ENCODE results near the gene ADSS1.

Gene ADSS1

DNA sequence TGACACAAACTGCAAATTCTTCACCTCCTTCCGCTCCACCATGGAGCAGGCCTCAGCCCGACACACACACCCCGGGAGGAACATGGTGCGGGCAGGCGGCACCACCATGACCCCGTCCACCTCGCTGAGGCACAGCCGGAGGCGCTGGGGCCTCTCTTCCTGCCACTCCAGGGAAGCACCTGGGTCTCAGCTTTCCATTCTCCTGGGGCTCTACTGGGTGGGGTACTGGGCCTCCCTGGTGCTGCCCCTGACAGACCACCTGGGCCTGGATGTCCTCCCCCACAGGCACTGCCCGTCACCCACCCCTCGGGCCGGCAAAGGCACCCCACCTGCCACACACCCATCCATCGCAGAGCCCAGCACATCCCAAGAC lies 61.7 kb downstream of the ADSS1 start:
- DNase-seq, result no peak

DNA sequence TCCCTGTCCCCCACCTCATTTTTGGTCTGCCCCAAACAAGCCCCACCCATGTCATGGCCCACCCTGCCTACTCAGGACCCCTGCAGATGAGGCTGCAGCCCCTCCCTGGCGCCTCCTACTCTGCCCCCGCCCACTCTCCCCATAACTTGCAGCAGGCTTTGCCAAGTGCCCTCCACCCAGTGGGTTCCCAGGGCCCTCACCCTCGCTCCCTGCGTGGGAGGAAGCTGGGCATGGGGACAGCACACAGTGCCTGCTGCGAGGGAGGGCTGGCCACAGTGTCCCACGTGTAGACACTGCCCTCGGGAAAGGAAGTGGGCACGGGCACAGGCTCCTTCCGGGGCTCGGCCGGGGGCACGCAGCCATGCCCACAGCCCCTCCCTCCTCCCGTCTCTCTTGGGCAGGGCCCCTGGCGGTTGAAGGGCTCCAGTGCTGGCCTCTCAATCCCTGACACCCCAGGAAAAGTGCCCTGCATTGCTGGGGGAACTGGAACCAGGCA lies 62.1 kb downstream of the ADSS1 start:
- DNase-seq, result no peak

DNA sequence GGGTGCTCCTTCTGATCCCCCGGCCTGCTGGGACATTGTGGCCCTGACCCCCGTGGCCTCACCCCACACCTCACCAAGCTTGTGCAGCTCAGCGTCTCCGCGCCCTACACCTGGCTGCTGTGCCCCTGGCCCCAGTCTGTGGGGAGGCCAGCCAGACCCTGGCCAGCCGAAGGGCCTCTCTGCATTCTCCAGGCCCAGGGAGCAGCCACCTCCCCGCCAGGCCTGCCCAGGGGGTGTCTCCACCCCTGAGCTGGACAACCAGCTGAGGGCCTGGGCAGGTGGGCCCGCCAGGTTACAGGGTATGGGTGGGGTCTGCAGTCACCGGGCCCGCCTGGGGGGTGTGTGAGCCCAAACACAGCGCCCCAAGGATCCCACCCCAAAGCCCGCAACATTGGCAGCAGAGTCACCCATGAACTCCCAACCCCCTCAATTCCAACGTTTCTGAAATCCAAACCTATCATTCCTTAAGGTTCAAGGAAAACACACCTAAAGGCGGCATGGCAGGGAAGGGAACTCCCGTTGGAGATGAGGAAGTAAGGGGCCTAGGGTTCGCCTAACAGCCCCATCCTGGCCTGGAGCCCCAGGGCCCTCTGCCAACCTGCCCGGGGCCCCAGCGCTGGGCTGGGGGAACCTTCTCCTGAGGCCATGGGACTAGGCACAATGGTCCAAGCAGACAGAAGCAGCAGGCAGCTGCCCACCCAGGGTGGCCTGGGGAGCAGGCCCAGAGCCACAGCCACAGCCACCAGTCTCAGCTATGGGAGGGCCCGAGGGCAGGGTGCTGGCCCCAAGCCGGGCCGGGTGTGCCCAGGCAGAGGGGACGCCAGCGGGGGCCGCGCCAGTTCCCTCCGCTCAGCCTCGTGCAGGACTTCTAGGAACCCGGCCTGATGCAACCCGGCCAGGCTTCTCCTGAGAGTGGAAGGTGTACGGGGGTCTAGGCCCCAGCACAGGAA lies 63.0 kb downstream of the ADSS1 start:
- DNase-seq, result no peak

DNA sequence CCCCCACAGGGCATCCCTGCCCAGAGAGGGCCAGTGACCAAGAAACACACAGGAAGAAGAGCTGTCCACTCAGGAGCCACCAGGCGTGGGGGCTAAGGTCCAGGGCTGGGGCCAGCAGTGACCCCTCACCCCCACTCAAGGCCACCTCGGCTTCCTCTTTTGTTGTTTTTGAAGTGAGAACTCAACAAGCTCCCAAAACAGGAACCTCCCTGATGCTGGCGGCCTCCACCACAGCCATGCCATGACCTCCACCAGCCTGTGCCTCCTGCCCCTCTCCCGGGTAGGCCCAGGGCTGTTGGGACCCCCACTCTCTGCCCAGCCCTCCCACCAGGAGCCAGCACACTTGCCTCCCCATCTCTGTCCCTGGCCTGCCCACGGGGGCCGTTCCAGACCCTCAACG lies 63.7 kb downstream of the ADSS1 start:
- no peak for DNase-seq

DNA sequence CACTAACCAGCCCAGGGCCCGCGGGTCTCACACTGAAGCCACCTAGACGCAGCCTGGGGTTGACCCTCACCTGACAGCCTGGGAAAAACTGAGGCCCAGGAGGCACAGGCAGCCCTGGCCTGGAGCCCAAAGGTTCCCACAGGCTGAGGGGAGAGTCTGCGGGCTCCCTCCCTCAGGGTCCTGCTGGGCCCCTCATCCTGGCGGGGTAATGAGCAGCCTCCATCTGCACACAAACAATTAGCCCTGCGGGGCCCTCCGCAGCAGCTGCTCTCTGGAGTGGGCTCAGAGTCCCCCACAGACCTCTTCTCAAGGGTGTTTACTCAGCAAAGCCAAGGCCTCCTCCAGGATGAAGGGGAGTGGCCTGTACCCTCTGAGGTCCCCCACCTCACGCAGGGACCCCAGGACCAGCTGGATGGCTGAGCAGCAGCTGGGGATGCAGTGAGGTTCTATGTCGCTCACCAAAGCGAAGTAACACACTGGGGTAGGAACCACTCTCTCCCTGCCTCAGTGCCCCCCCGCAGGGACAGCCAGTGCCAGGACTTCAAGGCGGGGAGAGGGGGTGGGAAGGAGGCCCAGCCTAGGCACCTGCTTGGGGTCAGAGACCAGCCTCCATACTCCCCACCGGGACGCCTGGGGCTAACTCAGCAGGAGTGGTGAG lies 64.3 kb downstream of the ADSS1 start:
- DNase-seq, result no peak

DNA sequence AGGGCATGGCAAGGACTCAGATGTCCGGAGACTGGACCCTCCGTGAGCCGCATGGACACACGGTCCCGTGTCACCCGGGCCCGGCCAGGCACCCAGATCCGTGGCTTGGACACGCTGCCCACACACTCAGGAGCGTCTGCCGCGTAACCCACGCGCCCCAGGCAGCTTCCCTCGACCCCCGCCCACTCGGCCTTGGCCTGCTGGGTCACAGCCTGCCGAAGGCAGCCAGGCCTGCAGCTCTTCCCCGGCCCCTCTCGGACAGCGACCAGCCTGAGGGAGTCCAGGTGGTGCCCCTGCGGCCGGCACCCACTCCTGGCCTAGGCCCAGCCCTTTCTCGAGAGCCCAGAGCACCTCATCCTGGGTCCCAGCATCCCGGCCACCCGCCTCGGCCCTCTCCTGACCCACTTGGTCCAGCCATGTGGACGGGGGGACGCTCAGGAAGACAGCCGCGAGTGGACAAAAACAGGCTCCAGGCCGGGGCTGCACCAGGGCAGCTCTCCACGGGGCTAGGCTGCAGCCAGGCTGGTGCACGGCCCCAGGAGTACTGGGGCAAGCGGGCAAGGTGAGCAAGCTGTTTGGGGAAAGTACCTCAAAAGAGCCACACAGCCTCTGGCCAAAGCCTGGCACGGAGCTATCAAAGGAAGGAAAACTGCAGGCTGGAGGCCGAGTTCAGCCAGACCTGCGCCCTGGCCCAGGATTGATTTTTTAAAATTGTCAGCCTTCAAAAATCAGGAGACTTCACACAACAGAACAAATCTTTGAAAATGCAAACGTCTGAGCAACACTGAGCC lies 65.0 kb downstream of the ADSS1 start:
- no peak for DNase-seq

DNA sequence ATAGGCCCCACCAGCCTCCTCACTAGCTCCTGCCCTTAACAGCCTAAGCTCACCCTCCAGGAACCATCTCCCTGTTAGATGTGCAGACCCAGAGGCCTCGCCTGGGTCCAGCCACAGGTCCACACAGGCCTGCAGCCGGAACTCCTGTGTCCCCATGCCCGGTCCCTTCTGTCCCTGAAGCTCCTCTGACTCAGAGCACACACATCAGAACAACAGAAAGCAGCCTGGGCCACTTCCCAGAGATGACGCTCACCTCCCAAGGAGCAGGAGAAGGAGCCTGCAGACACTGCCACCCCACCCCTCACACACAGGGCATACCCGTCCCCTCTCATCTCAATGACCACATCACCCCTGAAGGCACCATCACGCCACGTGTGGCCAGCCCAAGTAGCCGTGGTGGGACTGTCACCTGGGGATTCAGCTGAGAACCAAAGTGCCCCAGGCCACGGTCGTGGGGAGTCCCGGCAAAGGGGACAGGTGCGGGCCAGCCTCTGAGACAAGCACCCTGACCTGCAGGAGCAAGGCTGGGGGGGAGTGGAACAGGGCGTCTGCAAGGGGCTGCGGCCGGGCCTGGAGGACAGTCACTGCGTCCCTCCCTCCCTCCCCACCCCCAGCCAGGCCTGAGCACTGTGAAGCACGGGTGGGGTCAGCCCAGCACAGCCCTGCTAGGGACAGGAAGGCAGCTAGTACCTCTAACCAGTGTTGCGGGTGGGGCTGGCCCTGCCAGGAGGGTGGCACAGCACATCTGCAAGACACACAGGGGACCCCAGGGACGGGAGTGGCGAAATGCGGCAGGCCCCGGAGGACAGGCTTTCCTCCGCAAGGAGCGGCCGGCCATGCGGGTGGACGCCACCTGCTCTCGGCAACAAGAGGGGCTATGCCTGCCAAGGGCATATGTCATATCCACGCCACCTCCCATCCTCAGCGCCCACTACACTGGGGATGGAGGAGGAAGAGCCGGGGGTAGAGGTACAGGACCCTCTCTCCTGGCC lies 66.0 kb downstream of the ADSS1 start:
- DNase-seq, result no peak

DNA sequence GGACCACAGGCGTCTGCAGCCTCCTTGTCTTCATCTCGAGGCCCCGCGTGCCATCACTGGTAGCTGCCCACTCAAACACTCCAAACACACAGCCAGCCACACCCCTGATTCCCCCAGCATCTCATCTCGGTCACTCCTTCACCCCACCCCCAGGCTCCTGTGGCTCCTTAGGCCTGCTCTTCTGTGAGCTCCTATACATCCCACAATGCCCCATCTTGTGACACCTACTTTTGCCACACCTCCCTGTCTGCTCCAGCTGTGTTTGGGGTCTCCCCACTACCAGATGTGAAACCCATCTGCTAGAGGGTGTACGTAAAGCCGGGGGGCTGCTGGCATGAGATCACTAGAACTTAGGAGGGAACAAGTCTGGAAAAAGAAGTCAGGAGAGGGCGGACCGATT lies 67.4 kb downstream of the ADSS1 start:
- no peak for DNase-seq

DNA sequence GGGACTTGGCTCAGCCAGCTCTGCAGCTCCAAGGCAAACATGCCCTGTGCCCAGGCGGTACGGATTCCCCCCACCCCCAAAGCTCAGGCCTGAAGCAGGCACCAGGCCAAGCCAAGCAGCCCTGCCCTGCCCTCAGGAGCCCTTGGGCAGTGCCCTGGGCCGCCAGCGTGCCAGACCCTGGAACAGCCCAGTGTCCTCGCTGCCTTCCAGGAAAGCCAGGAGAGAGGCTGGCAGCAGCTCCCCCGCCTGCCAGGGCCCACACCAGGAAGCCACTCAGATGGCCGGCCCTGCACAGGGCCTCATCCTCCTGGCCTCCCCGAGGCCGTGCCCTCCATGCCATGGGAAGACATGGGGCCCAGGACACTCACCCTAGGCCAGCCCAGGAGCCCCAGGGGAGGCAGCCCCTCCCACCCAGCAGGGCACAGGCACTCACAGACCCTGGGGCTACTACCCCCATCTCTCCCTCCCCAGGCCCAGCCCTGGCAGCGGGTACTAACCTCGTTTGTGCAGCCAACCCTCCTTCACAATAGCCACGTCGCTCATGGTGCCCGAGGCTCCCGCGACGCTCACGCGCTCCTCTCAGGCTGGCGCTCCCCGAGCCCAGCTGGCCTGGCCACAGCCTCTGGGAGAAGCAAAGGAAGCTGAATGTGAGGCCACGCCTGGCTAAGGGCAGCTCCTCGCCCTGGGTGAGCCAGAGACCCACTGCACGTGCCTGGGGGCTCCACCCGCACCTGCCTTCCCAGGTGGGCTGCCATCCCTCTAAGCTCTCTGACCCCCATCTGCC lies 68.3 kb downstream of the ADSS1 start:
- no peak for DNase-seq

DNA sequence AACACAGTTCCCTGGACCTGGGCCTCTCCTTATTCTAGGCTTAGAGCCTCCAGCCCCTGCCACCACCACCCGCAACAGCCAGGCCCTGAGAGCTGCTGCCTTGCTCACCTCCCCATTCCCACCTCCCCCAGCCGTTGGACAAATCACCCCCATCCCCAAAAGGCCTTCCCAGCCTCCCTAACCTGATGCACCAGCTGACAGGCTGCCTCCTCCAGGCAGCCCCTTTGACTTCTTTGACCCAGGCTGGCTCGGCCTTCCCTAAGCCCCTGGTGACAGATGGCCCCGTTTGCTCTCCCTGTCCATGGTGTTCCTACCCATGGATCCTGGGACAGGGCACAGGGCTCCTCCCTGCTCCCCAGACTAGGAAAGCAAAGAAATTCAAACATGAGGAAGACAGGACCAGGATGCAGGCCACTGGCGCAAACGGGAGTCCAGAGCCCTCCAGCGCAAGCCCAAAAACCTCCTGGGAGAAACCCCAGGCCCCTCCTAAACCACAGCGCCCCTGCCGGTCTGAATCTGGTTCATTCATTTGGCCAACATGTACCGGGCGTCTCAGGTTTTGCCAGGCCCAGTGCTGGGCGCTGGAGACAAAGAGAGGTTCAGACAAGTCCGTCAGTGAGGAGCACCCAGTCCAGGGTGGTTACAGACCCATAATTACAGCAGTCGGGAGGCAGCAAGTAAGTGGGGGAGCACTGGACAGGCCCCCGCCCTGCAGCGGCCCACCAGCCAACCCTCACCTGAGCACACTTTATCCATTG lies 69.1 kb downstream of the ADSS1 start:
- no peak for DNase-seq

DNA sequence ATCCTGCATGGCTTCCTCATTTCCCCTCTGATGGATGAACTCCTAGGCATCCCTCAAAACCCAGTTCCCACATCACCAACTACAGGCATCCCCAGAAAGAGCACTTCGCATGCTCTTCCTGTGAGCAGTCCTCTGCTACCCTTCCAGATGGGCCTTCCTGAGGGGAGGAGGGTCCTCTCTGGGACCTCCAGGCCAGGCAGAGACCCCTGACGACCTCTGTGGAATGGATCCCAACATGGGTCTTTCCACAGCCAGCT lies 69.6 kb downstream of the ADSS1 start:
- no peak for DNase-seq

DNA sequence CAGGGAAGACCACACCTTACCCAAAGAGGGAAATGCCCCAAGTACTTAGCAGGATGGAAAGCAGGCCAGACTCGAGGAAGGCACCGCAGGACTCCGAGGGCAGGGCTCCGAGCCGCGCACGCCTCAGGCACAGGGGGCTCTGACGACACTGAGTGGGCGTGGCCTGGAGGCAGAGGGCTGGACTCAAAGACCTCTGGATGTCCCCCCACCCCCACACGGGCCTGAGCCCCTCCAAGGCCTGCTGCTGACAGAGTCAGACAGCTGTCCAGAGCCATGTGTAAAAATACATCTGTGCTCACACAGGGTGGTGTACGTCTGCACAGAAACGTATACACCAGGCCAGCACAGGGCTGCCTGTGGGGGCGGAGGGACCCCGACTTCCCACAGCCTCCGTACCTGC lies 70.1 kb downstream of the ADSS1 start:
- DNase-seq, result no peak

DNA sequence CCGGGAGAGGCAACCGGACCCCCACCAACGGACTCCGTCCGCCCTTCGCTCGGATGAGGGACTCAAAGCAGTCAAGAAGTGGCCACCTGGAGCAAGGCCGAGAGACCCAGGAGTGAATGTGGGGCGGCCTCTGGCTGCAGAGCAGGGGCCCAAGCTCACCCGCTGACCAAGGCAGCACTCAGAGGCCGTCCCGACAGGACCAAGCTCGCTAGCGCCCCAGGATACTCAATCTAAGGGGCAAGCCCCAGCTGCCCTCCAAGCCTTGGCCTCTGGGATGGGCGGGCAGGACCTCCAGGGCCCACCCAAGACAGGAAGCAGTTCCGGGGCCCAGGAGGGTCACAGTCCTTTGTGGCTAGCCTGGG lies 70.6 kb downstream of the ADSS1 start:
- DNase-seq, result no peak

DNA sequence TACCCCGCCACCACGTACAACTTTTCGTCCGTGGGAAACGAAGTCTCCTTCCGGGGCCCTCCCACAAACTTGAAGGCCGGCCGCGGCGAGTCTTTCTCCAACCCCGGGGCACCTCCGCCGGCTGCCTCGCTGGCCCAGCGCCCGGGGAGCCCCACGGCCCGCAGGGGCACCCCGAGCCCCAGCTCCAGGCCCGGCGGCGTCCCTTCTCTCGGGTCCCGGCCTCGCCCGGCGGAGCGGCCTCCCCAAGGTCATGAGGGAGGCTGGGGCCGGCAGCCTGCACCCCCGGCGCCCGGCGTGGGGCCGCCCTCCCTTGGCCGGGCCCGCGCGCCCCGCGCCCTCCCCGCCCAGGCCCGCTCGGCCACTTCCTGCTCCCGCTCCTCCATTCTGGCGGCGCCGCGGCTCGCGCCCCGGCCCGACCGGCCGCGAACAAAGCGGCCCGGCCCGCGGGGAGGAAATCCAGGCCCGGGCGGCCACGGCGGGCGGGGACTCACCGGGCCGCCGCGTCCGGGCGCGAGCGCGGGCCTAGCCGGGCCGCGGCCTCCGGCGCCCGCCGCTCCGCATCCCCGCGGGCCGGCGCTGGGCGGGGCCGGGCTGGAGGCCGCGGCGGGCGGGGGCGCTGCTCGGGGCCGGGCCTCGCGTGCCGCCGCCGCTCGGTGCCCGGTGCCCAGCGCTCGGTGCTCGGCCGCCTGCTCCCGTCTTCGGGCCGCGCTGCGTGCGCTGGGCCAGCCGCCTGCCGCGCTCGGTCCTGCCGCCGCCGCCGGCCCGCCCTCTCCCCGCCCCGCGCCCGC lies 71.2 kb downstream of the ADSS1 start, which contains the start of gene AKT1:
Gene AKT1, minus strand, starts transcription at position 756 of the 788 bp plus-strand sequence. CDS start 3,105 bp downstream, outside the sequence.
- no peak for DNase-seq

DNA sequence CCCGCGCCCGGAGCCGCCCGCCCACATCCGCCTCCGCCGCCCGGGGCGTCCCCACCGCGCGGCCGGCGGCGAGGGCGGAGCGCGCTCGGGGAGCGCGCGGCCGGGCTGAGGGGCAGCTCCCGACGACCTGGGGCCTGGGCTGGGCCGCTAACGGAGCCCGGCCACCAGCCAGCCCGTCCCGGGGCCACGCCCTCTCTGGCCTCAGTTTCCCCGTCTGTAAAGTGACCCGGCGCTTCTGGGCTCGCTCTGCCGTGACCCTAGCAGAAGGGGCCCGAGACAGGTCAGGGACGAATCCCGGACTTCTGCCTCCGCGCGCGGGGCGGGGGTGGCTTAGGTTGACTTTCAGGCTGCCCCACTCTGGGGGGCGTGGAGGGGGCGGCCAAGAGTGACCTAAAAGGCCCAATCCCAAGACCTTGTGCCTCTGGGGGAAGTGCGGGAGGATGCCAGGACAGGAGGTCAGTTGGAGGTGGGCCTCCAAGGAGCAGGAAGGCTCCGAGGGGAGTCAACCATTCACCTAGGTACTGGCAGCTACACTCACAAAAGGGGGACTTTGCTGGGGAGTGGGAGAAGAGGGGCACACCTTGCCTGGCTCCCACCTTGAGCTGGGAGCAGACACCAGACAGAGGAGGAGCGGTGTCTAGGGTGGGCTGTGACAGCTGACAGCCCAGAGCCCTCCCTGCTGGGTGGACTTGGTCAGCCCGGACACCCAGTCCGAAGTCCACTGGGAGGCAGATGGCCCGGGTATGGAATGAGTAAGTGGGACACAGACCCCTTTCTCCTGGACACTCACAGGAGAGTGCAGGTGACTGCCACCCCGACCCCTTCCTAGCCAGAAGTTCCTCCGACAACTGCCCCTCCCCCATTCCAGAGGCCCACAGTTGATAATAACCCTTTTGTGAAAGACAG lies 72.0 kb downstream of the ADSS1 start:
- DNase-seq, result no peak

DNA sequence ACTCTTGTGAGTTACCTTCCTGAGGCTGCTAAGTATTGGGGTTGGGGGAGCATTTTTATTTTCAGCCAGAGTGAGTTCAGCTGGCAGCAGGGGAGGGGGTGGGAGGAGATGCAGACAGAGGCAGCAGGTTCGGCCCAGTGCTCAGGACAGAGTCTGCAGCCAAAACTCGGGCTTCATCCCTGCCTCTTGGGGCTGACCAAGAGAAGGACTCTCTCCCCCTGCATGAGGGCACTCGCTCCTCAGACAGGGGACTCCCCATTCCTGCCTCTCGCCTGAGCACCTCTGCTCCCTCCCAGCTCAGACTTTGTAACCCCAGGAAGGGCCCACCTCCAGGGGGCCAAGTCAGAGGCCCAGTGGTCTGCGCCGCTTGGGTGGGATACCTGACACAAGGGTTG lies 72.7 kb downstream of the ADSS1 start:
- no peak for DNase-seq

Data from cortex of kidney (tissue), 1 donor.